IPS-11a (cell line): ENCODE measurements around the gene TMEM178A.
"Not testable (repeated sequence)": the region's sequence is repeated elsewhere in the genome, so short reads cannot be mapped to it uniquely, and the experiment has no call there.

ENCODE experiments used
- H3K4me3 ChIP-seq: one replicate; pipeline ENCODE4 v1.5.1; 2013; ENCODE audit warnings: low read depth, low read length, control low read depth

TMEM178A gene

DNA sequence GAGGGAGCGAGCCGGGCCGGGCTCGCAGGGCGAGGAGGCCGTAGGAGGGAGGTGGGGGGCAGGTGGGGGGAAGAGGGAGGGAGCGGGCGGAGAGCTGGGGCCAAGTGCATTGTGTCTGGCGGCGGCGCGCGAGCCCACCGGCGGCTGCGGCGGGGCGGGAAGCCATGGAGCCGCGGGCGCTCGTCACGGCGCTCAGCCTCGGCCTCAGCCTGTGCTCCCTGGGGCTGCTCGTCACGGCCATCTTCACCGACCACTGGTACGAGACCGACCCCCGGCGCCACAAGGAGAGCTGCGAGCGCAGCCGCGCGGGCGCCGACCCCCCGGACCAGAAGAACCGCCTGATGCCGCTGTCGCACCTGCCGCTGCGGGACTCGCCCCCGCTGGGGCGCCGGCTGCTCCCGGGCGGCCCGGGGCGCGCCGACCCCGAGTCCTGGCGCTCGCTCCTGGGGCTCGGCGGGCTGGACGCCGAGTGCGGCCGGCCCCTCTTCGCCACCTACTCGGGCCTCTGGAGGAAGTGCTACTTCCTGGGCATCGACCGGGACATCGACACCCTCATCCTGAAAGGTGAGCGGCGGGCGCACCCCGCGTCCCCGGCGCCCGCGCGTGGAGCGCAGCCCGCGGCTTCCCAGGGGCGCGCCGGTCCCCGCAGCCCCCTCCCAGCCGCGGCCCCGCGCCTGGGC, at the start of gene TMEM178A:
TMEM178A (plus strand) TSS at position 107 of the 680 bp plus-strand sequence; CDS start at position 165, 58 bp downstream.
- H3K4me3 ChIP-seq, result peak within 1 kb of the TSS; percentile 69

DNA sequence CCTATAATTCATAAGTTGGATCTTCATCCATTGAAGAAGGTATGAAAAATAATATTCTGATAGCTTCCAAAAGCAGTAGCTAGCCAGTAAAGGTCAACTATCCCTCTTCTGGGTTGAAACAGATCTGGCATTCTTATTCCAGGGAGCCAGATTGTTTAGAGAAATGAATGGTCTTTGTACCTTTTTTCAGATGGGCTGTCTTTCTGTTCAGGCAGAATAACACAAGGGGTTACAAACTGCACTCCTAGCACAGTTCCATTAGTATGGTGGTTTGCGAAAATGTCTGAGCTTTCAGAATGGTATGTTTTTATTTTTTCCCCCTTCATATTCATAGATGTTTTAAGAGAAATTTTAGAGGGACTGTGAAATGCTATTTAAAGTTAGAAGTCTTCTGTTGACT, 47.5 kb upstream of the TMEM178A start:
- H3K4me3 ChIP-seq, result no peak overlapping the region

GRCh38 chr2:39618736-39619135, 47.0 kb upstream of the TMEM178A start:
- no peak overlapping the region for H3K4me3 ChIP-seq

- no peak overlapping the region for H3K4me3 ChIP-seq
Observed at GRCh38 chr2:39620067-39620466, 45.6 kb upstream of the TMEM178A start.

DNA sequence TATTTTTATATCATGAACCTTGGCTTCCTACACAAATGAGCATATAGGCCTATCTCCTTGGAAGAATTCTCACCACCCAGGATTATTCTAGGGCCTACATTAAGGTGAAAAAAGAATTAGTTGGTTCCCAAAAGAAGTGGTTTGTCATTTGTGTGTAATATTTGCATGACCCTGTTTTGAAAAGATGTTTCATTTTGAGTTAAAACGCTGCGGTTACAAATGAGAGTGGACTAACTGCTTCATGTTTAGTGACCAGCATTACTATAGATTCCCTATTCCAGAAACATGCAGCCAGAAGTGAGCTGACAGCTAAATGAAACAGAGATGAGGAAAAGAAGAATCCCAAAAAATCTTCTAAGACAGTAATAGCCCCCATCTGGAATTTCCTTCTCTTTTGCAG, 44.1 kb upstream of the TMEM178A start:
- no peak overlapping the region for H3K4me3 ChIP-seq

GRCh38 chr2:39622860-39623259, 42.9 kb upstream of the TMEM178A start:
- H3K4me3 ChIP-seq, result no peak overlapping the region

DNA sequence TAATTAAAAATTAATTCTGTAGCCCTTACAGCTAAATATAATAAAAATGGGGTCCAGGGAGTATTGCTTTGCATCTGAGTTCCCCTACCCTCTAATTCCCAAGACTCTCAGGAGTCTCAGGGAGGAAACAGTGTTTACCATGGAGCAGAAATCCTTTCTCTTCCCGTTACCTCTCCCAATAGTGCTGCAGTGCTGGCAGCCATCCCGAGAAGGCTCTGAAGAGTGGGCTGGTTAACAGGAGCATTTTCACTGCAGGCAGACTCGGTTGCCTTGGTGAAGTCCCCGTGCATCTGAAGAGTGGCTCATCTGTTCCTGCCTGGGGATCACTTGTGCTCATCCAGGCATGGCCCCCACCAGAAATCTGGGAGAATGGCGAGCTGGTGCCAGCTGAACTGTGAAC, 41.8 kb upstream of the TMEM178A start:
- H3K4me3 ChIP-seq, result no peak overlapping the region

DNA sequence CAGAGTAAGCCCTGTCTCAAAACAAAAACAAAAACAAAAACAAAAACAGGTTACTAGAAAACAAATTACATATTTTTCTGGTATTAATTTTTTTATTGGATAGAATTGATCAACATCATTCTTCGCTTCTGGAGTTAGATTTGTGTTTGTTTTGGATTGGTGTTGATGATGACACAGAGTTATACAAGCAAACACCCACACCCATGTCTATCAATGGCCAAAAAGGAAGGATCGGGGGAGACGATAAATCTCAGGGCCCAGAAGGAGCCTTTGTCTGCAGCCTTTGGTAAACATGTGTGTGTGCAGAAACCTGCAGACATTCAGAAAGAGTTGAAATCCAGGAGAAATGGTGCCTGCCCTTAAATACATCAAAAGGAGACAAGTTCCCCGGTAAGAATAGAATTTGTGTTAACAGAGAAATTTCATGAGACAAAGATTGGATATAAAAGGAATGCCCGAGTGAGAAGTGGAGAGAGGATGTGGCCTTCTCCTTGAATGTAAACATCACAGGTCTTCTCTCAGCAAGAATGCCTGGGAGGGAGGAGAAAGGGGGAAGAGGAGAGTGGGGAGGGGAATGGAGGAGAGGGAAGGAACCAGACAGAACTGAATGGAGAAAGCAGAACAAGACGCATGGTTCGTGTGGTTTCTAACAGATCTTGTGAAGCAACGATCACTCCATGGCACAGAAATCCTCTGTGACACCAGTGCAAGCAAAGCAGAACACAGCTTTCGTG, 40.4 kb upstream of the TMEM178A start:
- no peak overlapping the region for H3K4me3 ChIP-seq

- H3K4me3 ChIP-seq, result no peak overlapping the region
Observed at GRCh38 chr2:39625927-39626270, 39.8 kb upstream of the TMEM178A start.

DNA sequence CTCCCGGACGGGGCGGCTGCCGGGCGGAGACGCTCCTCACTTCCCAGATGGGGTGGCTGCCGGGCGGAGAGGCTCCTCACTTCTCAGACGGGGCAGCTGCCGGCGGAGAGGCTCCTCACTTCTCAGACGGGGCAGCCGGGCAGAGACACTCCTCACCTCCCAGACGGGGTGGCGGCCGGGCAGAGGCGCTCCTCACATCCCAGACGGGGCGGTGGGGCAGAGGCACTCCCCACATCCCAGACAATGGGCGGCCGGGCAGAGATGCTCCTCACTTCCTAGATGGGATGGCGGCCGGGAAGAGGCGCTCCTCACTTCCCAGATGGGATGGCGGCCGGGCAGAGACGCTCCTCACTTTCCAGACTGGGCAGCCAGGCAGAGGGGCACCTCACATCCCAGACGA, 37.4 kb upstream of the TMEM178A start:
- not testable (repeated sequence) for H3K4me3 ChIP-seq

- no peak overlapping the region for H3K4me3 ChIP-seq
Observed at GRCh38 chr2:39629646-39630045, 36.1 kb upstream of the TMEM178A start.

- H3K4me3 ChIP-seq, result no peak overlapping the region
Observed at GRCh38 chr2:39631256-39631655, 34.5 kb upstream of the TMEM178A start.

- H3K4me3 ChIP-seq, result no peak overlapping the region
Observed at GRCh38 chr2:39631718-39632117, 34.0 kb upstream of the TMEM178A start.

DNA sequence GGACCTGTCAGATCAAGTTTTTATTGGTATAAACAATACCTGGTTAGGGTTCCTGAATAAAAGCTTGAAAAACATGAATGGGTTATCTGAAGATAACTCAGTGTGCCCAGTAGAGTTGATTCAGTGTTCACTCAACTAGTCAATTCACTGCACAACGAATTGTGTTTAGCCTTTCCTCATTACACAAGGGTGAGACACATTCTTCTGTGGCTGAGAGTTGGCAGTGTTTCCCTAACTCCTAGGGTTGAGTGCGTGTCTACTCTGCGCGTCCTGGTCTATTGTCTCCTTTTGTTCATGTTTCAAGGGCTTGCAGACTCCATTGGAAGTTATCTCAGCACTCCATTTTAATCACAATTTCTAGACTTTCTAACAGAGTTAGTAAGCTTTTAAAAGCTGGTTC, 32.8 kb upstream of the TMEM178A start:
- no peak overlapping the region for H3K4me3 ChIP-seq

- H3K4me3 ChIP-seq, result no peak overlapping the region
Observed at GRCh38 chr2:39636306-39636705, 29.4 kb upstream of the TMEM178A start.

DNA sequence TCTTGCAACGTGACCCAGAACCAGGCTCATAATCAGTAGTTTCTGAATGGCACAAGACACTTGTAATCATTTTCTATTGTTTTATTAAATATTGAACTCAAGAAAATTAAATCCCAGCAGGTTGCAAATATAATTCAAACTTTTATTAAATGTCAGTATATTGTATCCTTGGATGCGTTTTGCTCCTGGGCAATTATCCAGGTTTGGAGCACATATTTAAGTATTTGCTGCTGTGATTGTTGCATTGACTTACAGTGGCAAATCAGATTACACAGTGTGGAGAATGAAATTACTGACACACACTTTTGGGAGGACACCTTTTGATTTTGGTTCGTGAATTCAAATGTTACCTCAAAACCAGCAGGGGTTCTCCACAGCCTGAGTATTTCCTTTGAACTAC, 27.1 kb upstream of the TMEM178A start:
- no peak overlapping the region for H3K4me3 ChIP-seq

GRCh38 chr2:39640107-39640506, 25.6 kb upstream of the TMEM178A start:
- H3K4me3 ChIP-seq, result no peak overlapping the region

DNA sequence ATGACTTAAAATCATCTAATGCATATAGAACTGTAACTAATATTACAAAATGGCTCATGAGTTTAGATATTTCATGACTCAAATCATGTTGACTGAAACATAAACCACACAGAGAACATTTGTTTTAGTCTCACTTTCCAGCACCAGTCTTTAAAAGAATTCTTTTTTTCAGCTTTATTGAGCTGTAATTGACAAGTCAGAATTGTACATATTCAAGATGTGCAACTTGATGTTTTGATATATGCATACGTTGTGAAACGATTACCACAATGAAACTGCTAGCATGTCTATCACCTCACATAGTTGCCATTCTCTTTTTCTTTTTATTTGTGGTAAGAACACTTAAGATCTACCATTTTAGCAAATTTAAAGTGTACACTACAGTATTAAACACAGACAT, 25.0 kb upstream of the TMEM178A start:
- no peak overlapping the region for H3K4me3 ChIP-seq

GRCh38 chr2:39641635-39642034, 24.1 kb upstream of the TMEM178A start:
- no peak overlapping the region for H3K4me3 ChIP-seq

DNA sequence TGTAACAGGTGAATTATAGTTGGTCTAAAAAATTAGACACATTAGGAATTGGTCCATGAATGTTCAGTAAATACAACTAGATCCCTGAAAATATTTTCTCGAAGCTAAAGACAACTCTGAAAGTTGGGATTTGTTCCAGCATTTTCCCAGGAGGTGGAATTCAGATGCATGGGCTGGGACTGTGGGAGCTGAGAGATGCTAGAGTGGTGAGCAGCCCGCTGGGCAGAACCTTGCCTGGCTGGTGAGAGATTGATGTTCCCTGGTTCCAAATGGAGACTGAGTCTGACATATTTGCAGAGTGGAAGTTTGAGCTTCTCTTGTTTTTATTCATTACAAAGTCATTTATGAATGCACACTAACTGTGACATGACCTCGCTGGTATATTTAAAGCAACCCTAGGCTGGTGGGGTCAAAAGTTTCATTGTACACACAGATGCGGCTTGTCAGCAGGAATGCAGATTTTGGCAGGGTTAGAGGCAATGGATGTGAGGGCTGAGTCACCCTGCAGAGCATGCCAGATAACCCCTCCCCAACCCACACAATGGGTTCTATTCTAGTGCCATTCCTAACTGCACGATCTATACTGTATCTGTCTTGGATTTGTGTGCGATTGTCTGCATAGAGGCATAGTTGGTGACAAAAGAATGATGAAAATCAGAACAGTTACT, 23.5 kb upstream of the TMEM178A start:
- no peak overlapping the region for H3K4me3 ChIP-seq

DNA sequence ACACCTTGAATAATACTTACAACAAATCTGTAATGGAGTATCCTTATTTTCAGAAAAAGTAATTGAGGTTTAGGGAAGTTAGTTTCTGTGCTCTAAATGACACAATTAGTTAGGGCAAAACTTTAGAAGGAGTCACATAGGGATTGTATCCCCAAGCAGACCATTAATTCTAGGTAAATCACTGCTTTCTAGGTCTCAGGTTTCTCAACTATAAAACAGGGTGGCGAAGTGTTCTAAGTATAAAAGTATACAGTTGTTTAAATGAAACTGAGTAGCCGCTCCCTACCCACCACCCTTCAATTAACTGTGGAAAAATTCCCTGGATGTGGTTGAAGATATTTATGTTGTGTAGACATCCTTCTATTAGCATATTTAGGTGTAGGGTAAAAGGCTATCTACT, 19.9 kb upstream of the TMEM178A start:
- no peak overlapping the region for H3K4me3 ChIP-seq

- H3K4me3 ChIP-seq, result no peak overlapping the region
Observed at GRCh38 chr2:39646267-39646666, 19.4 kb upstream of the TMEM178A start.
